ENCODE results near the gene DBH. TPM values are rescaled to one million over a fixed set of nuclear protein-coding genes. Genes with fewer than 3 reads are reported as not detected.

DBH gene
- total and polyA plus RNA-seq, 8 donors = under 0.01 to 0.15 TPM; not detected in 6

DNA sequence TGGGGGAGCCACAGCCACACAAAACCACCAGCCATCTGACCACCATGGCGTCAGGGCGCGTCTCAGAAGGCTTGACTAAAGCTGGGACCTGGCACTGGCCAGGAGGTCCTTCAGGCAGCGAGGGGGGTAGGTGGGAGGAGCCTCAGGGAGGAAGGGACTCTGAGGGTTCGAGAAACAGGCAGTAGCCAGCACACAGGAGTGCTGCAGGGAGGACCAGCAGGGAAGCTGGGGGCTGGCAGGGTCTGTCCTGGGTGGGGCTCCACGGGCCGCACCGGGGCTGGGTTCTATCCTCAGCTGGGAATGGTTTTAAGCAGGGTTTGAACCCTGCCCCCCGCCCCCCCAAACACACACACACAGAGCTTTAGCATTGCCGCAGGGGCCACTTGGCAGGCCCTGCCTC lies 34.4 kb upstream of the DBH start:
- no peaks in the 10 kb centered on the region for H3K36me3 ChIP-seq
- no peak overlapping the region for H3K4me3 ChIP-seq
- no peak overlapping the region for H3K27ac ChIP-seq
- H3K9me3 ChIP-seq = peaks cover 7 to 24% (median 24%) of the 10 kb centered on the region in 4 donors
- intact Hi-C loops (cut with DNase I; ENCODE audit: low total_unique reads) = no loop called here
- peaks cover 0 to 63% (median 21%) of the 10 kb centered on the region in 3 donors for H3K27me3 ChIP-seq
- no peaks in the 10 kb centered on the region for H3K4me1 ChIP-seq
- 69 to 83% (median 80%) methylated on average over 7 to 10 of the region's 10 CpGs for WGBS, 5 donors
- no peak for TF ChIP-seq POLR2A (IDR thresholded peaks at IDR 0.05)
- no peak for TF ChIP-seq POLR2AphosphoS5 (IDR thresholded peaks at IDR 0.05)
- no peak for TF ChIP-seq EP300 (IDR thresholded peaks at IDR 0.05)
- TF ChIP-seq, protein P1, sequence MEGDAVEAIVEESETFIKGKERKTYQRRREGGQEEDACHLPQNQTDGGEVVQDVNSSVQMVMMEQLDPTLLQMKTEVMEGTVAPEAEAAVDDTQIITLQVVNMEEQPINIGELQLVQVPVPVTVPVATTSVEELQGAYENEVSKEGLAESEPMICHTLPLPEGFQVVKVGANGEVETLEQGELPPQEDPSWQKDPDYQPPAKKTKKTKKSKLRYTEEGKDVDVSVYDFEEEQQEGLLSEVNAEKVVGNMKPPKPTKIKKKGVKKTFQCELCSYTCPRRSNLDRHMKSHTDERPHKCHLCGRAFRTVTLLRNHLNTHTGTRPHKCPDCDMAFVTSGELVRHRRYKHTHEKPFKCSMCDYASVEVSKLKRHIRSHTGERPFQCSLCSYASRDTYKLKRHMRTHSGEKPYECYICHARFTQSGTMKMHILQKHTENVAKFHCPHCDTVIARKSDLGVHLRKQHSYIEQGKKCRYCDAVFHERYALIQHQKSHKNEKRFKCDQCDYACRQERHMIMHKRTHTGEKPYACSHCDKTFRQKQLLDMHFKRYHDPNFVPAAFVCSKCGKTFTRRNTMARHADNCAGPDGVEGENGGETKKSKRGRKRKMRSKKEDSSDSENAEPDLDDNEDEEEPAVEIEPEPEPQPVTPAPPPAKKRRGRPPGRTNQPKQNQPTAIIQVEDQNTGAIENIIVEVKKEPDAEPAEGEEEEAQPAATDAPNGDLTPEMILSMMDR (IDR thresholded peaks at IDR 0.05) = no peak
- DNase-seq = no peak

DNA sequence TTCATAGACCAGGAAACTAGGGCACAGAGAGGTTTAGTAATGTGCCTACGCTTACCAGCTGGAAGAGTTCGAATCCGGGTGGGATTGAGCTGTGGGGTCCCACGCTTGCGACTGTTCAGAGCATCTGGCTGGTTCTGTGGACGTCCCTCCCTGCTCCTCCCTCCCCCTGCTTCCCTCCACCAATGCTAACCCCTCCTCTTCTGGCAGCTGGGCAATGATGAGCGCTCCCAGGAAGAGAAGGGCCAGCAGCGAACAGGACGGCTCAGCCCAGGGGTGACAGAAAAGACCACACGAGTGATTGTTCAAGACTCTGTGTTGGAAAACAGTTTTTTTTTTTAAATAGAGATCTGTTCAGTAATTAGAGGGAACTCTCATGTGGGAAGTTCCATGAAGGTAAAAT lies 33.9 kb upstream of the DBH start:
- intact Hi-C loops (cut with DNase I; ENCODE audit: low total_unique reads) = no loop called here

DNA sequence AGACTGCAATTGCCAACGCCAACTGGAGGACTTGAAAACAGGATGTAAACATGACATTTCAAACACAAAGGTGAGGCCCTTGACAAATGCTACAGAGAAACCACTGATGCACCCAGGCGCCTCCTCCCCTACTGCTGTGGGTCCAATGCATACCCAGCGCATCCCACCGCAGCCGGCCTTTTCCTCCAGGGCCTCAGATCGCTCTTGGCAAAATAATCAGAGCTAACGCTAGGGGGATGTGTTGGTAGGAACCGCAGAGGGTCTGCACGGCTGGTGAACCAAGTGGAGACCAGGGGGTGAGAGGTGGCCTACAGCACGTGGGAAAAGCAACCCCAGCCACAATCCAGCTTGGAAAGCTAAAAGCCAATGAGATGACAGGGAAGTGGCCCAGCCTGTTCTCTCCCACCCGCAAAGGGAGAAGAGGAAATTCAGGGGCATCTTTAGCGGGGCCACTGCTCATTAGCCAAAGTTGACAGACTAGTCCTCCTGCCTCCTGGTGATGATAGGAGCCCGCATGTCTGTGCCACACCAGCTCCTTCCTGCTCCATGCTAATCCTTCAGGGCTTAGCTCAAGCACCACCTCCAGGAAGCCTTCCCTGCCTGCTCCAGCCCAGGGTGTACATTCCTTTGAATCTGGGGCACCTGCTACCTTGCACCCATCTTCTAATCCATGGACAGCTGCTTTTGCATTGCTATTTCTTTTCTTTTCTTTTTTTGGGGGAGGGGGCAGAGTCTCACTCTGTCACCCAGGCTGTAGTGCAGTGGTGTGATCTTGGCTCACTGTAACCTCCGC lies 32.8 kb upstream of the DBH start:
- WGBS, 5 donors = 26 to 40% (median 31%) methylated on average over 14 of the region's 14 CpGs
- Histone ChIP-seq H3K4me3 (no peak overlapping the region), H3K4me1 (no peaks in the 10 kb centered on the region), H3K27me3 (peaks cover 6 to 79% (median 37%) of the 10 kb centered on the region in 3 donors), H3K36me3 (no peaks in the 10 kb centered on the region), H3K27ac (no peak overlapping the region), H3K9me3 (peaks cover 0 to 8% (median 8%) of the 10 kb centered on the region in 4 donors)
- DNase-seq = no peak
- intact Hi-C loops (cut with DNase I; ENCODE audit: low total_unique reads) = no loop called here
- TF ChIP-seq POLR2A (IDR thresholded peaks at IDR 0.05) (no peak), EP300 (IDR thresholded peaks at IDR 0.05) (no peak), POLR2AphosphoS5 (IDR thresholded peaks at IDR 0.05) (no peak)
- TF ChIP-seq, protein P1 (IDR thresholded peaks at IDR 0.05) = no peak

More for the DNA sequence above, 33.9 kb upstream of the DBH start:
- WGBS, 5 donors = 64 to 71% (median 68%) methylated on average over 10 of the region's 10 CpGs
- TF ChIP-seq, protein P1 (IDR thresholded peaks at IDR 0.05) = no peak
- no peak for TF ChIP-seq POLR2AphosphoS5 (IDR thresholded peaks at IDR 0.05)
- TF ChIP-seq POLR2A (IDR thresholded peaks at IDR 0.05) = no peak
- no peak for TF ChIP-seq EP300 (IDR thresholded peaks at IDR 0.05)
- Histone ChIP-seq H3K36me3 (no peaks in the 10 kb centered on the region), H3K9me3 (peaks cover 7 to 19% (median 18%) of the 10 kb centered on the region in 4 donors), H3K4me1 (no peaks in the 10 kb centered on the region), H3K4me3 (no peak overlapping the region), H3K27me3 (peaks cover 5 to 68% (median 26%) of the 10 kb centered on the region in 3 donors), H3K27ac (no peak overlapping the region)
- DNase-seq = no peak

DNA sequence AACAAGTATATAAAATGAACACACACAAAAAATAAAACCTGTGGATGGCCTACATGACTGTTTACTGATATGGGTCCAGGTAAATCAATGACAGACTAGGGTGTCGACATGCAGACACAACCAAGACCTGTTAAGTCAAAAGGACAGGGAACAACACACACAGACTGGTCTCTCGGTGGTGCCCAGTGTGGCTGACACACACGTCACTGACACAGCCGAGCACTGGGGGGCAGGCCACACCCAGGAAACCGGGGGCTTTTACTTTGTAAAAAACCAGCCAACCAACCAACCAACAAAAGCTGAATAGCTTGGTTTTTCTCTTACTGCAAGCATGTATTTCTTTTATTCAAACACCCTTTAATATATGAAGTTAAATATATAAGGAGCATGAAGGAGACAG lies 31.9 kb upstream of the DBH start:
- Histone ChIP-seq H3K4me3 (no peak overlapping the region), H3K4me1 (peaks cover 0 to 5% (median 2%) of the 10 kb centered on the region in 4 donors), H3K27me3 (peaks cover 13 to 88% (median 45%) of the 10 kb centered on the region in 3 donors), H3K36me3 (no peaks in the 10 kb centered on the region), H3K9me3 (no peaks in the 10 kb centered on the region), H3K27ac (no peak overlapping the region)
- peak in 1 of 2 donors; percentile 34 for DNase-seq
- TF ChIP-seq EP300 (IDR thresholded peaks at IDR 0.05) (no peak), POLR2AphosphoS5 (IDR thresholded peaks at IDR 0.05) (no peak), POLR2A (IDR thresholded peaks at IDR 0.05) (no peak)
- TF ChIP-seq, protein P1 (IDR thresholded peaks at IDR 0.05) = no peak
- WGBS, 5 donors = 14 to 27% (median 21%) methylated on average over 5 of the region's 5 CpGs
- intact Hi-C loops (cut with DNase I; ENCODE audit: low total_unique reads) = no loop called here

All from stomach (tissue), 9 donors.